Fibroblast of lung (primary cell): ENCODE measurements around the gene MCF2L2. TPM values are rescaled to one million over a fixed set of nuclear protein-coding genes. Genes with fewer than 3 reads are reported as not detected.

ENCODE experiments used
- DNase-seq, 2 donors: peaks; one replicate each; pipeline versions ENCODE4 v3.0.0 to v3.0.0-alpha.2; 2010; ENCODE audit warnings: low read depth in 2 of 2
- H2AFZ ChIP-seq: 2 replicates; pipeline ENCODE4 v1.5.1; 2012; ENCODE audit warnings: low read length, control low read depth, inconsistent platforms
- H3K27ac ChIP-seq: 2 replicates; pipeline ENCODE4 v1.5.1; 2011; ENCODE audit warnings: low read length, control low read depth; ENCODE audit not compliant: insufficient read depth
- H3K27me3 ChIP-seq: 2 replicates; pipeline ENCODE4 v1.5.1; 2011; ENCODE audit warnings: mild to moderate bottlenecking, low read length; ENCODE audit not compliant: control insufficient read depth, insufficient read depth
- H3K36me3 ChIP-seq: 2 replicates; pipeline ENCODE4 v1.5.1; 2011; ENCODE audit warnings: low read length; ENCODE audit not compliant: control insufficient read depth, insufficient read depth
- H3K4me1 ChIP-seq: 2 replicates; pipeline ENCODE4 v1.5.1; 2011; ENCODE audit warnings: low read length; ENCODE audit not compliant: control insufficient read depth, insufficient read depth; ENCODE audit errors: extremely low read depth
- H3K4me2 ChIP-seq: 2 replicates; pipeline ENCODE4 v1.5.1; 2011; ENCODE audit warnings: low read length, control low read depth; ENCODE audit not compliant: insufficient read depth; ENCODE audit errors: extremely low read depth
- H3K4me3 ChIP-seq, 4 experiments: fragments of 200-600 bp in 1 of 4; sonication (generic) in 1 of 4; replicated peaks in 1 of 4; 2 replicates each; pipeline ENCODE4 v1.5.1; 2011 to 2016; ENCODE audit warnings: low read length in 4 of 4, low read depth in 3 of 4, mild to moderate bottlenecking in 3 of 4, control low read depth in 2 of 4, inconsistent platforms in 1 of 4, mixed read lengths in 1 of 4; ENCODE audit not compliant: insufficient read depth in 1 of 4; ENCODE audit errors: control extremely low read depth in 1 of 4
- H3K79me2 ChIP-seq: 2 replicates; pipeline ENCODE4 v1.5.1; 2012; ENCODE audit warnings: mild to moderate bottlenecking, low read length, inconsistent platforms; ENCODE audit not compliant: control insufficient read depth, insufficient read depth
- H3K9ac ChIP-seq: 2 replicates; pipeline ENCODE4 v1.5.1; 2011; ENCODE audit warnings: mild to moderate bottlenecking, low read length, control low read depth; ENCODE audit not compliant: insufficient read depth
- H3K9me3 ChIP-seq: 2 replicates; pipeline ENCODE4 v1.5.1; 2012; ENCODE audit warnings: low read depth, low read length; ENCODE audit not compliant: control insufficient read depth, insufficient read depth
- H4K20me1 ChIP-seq: 2 replicates; pipeline ENCODE4 v1.5.1; 2011; ENCODE audit warnings: low read length; ENCODE audit not compliant: control insufficient read depth, insufficient read depth; ENCODE audit errors: extremely low read depth
- CTCF ChIP-seq, 2 donors: IDR thresholded peaks in 1 of 2; conservative IDR thresholded peaks in 1 of 2; 1 replicate in 1 of 2; 2 replicates in 1 of 2; pipeline ENCODE4 v1.5.1; 2011 to 2012; ENCODE audit warnings: low read length in 2 of 2, control low read depth in 1 of 2, inconsistent platforms in 1 of 2, low read depth in 1 of 2, mild to moderate bottlenecking in 1 of 2
- EZH2 ChIP-seq: IDR thresholded peaks from 2 replicates; pipeline ENCODE4 v1.5.1; 2012; ENCODE audit warnings: low read length, control low read depth, mild to moderate bottlenecking; ENCODE audit errors: missing control alignments
- polyA plus RNA-seq, 2 donors: library from polyadenylated mRNA; depleted of rRNA in 1 of 2; stranded (reverse) in 1 of 2; unstranded in 1 of 2; fragments of >200 nt; gene quantifications; 2 replicates each; pipeline ENCODE4 v1.2.1, GENCODE V29; 2011 to 2012; ENCODE audit warnings: missing spikeins in 1 of 2
- total RNA-seq: library from RNA; depleted of rRNA; stranded (reverse); fragments of >200 nt; gene quantifications from 2 replicates; pipeline ENCODE4 v1.2.1, GENCODE V29; 2014

Gene MCF2L2
- total and polyA plus RNA-seq, 2 donors (not counting 1 experiment from before 2014, with no cell fraction given) = under 0.01 to 0.08 TPM

GRCh38 chr3:183394150-183394549 lies 34.3 kb downstream of the MCF2L2 start:
- DNase-seq = peak in 1 of 2 donors; percentile 37
- Histone ChIP-seq H3K9me3 (no peaks in the 10 kb centered on the region), H3K27me3 (peaks cover 4% of the 10 kb centered on the region), H3K9ac (no peak overlapping the region), H3K4me2 (no peak overlapping the region), H3K36me3 (no peaks in the 10 kb centered on the region), H3K4me1 (no peaks in the 10 kb centered on the region), H2AFZ (no peak overlapping the region), H3K79me2 (no peaks in the 10 kb centered on the region), H3K4me3 (no peak overlapping the region), H3K27ac (no peak overlapping the region), H4K20me1 (no peaks in the 10 kb centered on the region)
- no peak for TF ChIP-seq CTCF (conservative IDR thresholded peaks at IDR 0.05 in 1 of 2, IDR thresholded peaks at IDR 0.05 in 1 of 2; ENCODE audit: low read depth in 1 of 2, low read length in 2 of 2)
- no peak for TF ChIP-seq EZH2

DNA sequence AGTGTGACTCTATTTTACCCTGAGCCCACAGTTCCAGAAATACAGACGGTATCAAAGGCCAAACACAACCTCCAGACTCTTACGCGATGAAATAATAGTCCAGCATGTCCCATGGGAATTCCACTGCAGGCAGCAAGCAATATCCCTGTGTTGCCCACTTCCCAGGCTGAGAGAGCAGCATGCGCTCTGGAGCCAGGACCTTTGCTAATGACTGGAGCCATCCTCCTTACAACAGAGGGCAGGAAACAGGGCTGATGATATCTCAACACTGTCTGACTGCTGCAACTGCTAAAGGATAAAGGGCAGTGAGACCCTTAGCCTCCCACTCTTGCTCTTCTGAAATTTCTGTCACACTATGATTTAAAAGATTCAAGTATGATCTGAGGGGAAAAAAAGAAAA lies 34.8 kb downstream of the MCF2L2 start:
- TF ChIP-seq EZH2 (no peak), CTCF (conservative IDR thresholded peaks at IDR 0.05 in 1 of 2, IDR thresholded peaks at IDR 0.05 in 1 of 2; ENCODE audit: low read depth in 1 of 2, low read length in 2 of 2) (no peak)
- no peak overlapping the region for H3K27ac ChIP-seq
- no peaks in the 10 kb centered on the region for H3K36me3 ChIP-seq
- H3K4me2 ChIP-seq = no peak overlapping the region
- H3K9me3 ChIP-seq = no peaks in the 10 kb centered on the region
- no peak overlapping the region for H3K4me3 ChIP-seq
- H3K27me3 ChIP-seq = peaks cover 4% of the 10 kb centered on the region
- H3K4me1 ChIP-seq = no peaks in the 10 kb centered on the region
- no peaks in the 10 kb centered on the region for H3K79me2 ChIP-seq
- no peak for DNase-seq
- H4K20me1 ChIP-seq = no peaks in the 10 kb centered on the region
- no peak overlapping the region for H3K9ac ChIP-seq
- no peak overlapping the region for H2AFZ ChIP-seq

- no peaks in the 10 kb centered on the region for H4K20me1 ChIP-seq
- no peaks in the 10 kb centered on the region for H3K36me3 ChIP-seq
- TF ChIP-seq CTCF (conservative IDR thresholded peaks at IDR 0.05 in 1 of 2, IDR thresholded peaks at IDR 0.05 in 1 of 2; ENCODE audit: low read depth in 1 of 2, low read length in 2 of 2) (no peak), EZH2 (no peak)
- DNase-seq = peak in 1 of 2 donors; percentile 19
- H3K9me3 ChIP-seq = no peaks in the 10 kb centered on the region
- H3K9ac ChIP-seq = no peak overlapping the region
- H3K79me2 ChIP-seq = no peaks in the 10 kb centered on the region
- no peak overlapping the region for H2AFZ ChIP-seq
- H3K27me3 ChIP-seq = peaks cover 4% of the 10 kb centered on the region
- no peak overlapping the region for H3K27ac ChIP-seq
- H3K4me3 ChIP-seq = no peak overlapping the region
- no peak overlapping the region for H3K4me2 ChIP-seq
- H3K4me1 ChIP-seq = no peaks in the 10 kb centered on the region
These were observed 36.0 kb downstream of the MCF2L2 start for GRCh38 chr3:183392186-183393034.
